ENCODE measurements around the gene NDFIP1. TPM values are rescaled to one million over a fixed set of nuclear protein-coding genes. Genes with fewer than 3 reads are reported as not detected.

Gene NDFIP1
- total and polyA plus RNA-seq, 2 of the 8 experiments (the other 6 are each of a cell fraction or from before 2014, with no cell fraction given) = 8.8 to 27.1 TPM

DNA sequence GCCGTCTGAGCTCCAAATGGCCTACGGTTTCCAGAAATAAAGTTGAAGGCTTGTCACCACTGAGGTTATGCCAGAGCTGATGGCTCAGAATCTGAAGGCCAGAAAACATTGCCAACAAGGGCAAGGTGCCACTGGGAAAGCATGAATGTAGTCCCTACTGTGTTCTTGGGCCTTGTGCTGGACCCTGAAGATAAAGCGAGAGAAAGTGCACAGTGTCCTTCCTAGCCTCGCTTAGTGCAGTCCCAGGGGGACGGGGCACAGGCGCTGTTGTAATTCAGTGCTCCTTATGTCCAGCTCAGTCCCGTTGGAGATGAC is 84.5 kb downstream of the NDFIP1 start:
- Histone ChIP-seq H3K36me3 (ENCODE audit: control insufficient read depth in 2 of 4, insufficient read depth in 4 of 4, low read length in 3 of 4) (no peaks in the 10 kb centered on the region), H3K14ac (ENCODE audit: insufficient read length) (no peak overlapping the region), H2BK120ac (replicated peaks; ENCODE audit: low read depth, low read length) (no peak overlapping the region), H2BK20ac (ENCODE audit: low read length) (no peak overlapping the region; the same call in 1 of the 2 replicates), H3K18ac (ENCODE audit: extremely low read depth, low read length) (no peak overlapping the region), H2BK15ac (ENCODE audit: low read length) (peak overlapping the region; percentile 63; the same call in 1 of the 2 replicates), H2BK5ac (ENCODE audit: low read depth, low read length) (no peak overlapping the region; the same call in 1 of the 2 replicates), H3K79me1 (ENCODE audit: low read depth, low read length) (no peaks in the 10 kb centered on the region), H4K8ac (ENCODE audit: extremely low read depth, insufficient read depth, low read length) (no peak overlapping the region), H3K27ac (ENCODE audit: low read depth, low read length) (no peak overlapping the region), H2AFZ (ENCODE audit: low read length) (no peak overlapping the region), H3K79me2 (ENCODE audit: control insufficient read depth in 1 of 2, insufficient read depth in 2 of 2, low read length in 2 of 2) (no peaks in the 10 kb centered on the region), H3K23ac (ENCODE audit: insufficient read length) (no peak overlapping the region), H2BK12ac (ENCODE audit: low read depth, low read length) (peak overlapping the region; percentile 78; the same call in 1 of the 2 replicates), H3K4me3 (ENCODE audit: extremely low read depth in 1 of 4, insufficient read depth in 2 of 4, low read depth in 3 of 4, low read length in 4 of 4) (no peak overlapping the region), H3K4ac (replicated peaks; ENCODE audit: insufficient read length, low read depth, low read length) (no peak overlapping the region), H3K9ac (replicated peaks in 1 of 4; ENCODE audit: extremely low read depth in 1 of 4, low read depth in 3 of 4, low read length in 3 of 4) (no peak overlapping the region), H3K9me3 (ENCODE audit: insufficient read depth in 2 of 2, low read depth in 1 of 2, low read length in 1 of 2) (no peaks in the 10 kb centered on the region), H4K91ac (replicated peaks; ENCODE audit: insufficient read length, low read length) (no peak overlapping the region), H3K56ac (replicated peaks; ENCODE audit: insufficient read length, low read depth, low read length) (no peak overlapping the region), H3K27me3 (replicated peaks in 1 of 4; ENCODE audit: control insufficient read depth in 3 of 4, extremely low read depth in 1 of 4, insufficient read depth in 3 of 4, low read length in 3 of 4) (no peaks in the 10 kb centered on the region), H2AK5ac (ENCODE audit: low read depth, low read length) (no peak overlapping the region), H4K5ac (ENCODE audit: insufficient read length, low read depth, low read length) (no peak overlapping the region), H3K4me1 (replicated peaks in 1 of 4; ENCODE audit: control insufficient read depth in 3 of 4, insufficient read depth in 4 of 4, low read length in 3 of 4) (peaks cover 0 to 3% (median 1%) of the 10 kb centered on the region in 4 experiments; a peak in 4 of 7 replicates), H4K20me1 (replicated peaks in 1 of 2; ENCODE audit: control insufficient read depth in 1 of 2, insufficient read depth in 2 of 2, low read length in 2 of 2) (no peaks in the 10 kb centered on the region), H3K4me2 (ENCODE audit: insufficient read depth in 1 of 2, low read depth in 2 of 2, low read length in 2 of 2) (no peak overlapping the region), H3K23me2 (ENCODE audit: low read depth, low read length) (no peaks in the 10 kb centered on the region; the same call in 1 of the 2 replicates)
- FAIRE-seq (no peak), DNase-seq (ENCODE audit: low read depth in 1 of 2, low spot score in 2 of 2) (no peak)
- POLR2A ChIA-PET (ENCODE audit: partially characterized antibody) = interaction anchor here (1.7 kb wide), 1 partner anchor 132 kb away, joined by 4 read pairs; the partner anchor contains the start of gene SPRY4
- CTCF ChIA-PET (ENCODE audit: partially characterized antibody) = interaction anchor here (1.1 to 1.3 kb wide), 2 partner anchors 30 to 50 kb away, joined by 3 read pairs; no protein-coding TSS in a partner anchor
- 90% methylated on average over 7 of the region's 7 CpGs; no CpG with 5 or more reads in 1 of the 2 experiments for WGBS, 2 experiments (ENCODE audit: extremely low coverage in 1 of 2, insufficient coverage in 1 of 2, insufficient read length in 1 of 2, insufficient replicate concordance in 2 of 2, low coverage in 1 of 2, low lambda C conversion rate in 2 of 2, missing lambda C conversion rate in 1 of 2)
- TF ChIP-seq SRF (IDR thresholded peaks at IDR 0.05; ENCODE audit: low read depth, low read length) (no peak), TCF12 (IDR thresholded peaks at IDR 0.05; ENCODE audit: low read depth, low read length) (no peak), ASH2L (IDR thresholded peaks at IDR 0.05; ENCODE audit: low read length) (no peak), PHF8 (conservative IDR thresholded peaks at IDR 0.05; ENCODE audit: low read depth, low read length) (no peak), NANOG (IDR thresholded peaks at IDR 0.05; ENCODE audit: insufficient read depth, low read depth, low read length, poor library complexity, severe bottlenecking) (no peak), HDAC6 (IDR thresholded peaks at IDR 0.05; ENCODE audit: low read depth, low read length) (no peak), MAFK (IDR thresholded peaks at IDR 0.05; ENCODE audit: low read depth, low read length) (no peak), GABPA (IDR thresholded peaks at IDR 0.05; ENCODE audit: borderline replicate concordance, insufficient read depth, low read length) (no peak)
